HepG2 (cell line): ENCODE results near the gene MVK. TPM values are rescaled to one million over a fixed set of nuclear protein-coding genes. Genes with fewer than 3 reads are reported as not detected.

ENCODE experiments used
- AGO2 ChIP-seq: fragments of 200-400 bp; formaldehyde crosslinking; optimal IDR thresholded peaks from 2 replicates; pipeline ENCODE3; 2017; ENCODE audit warnings: mild to moderate bottlenecking, low read depth, low read length, moderate library complexity
- AKNA ChIP-seq: sonication (generic); formaldehyde crosslinking; IDR thresholded peaks from 2 replicates; pipeline ENCODE4 v1.4.0; 2020; ENCODE audit warnings: missing genetic modification reagents, borderline replicate concordance
- CSRNP1 ChIP-seq: sonication (generic); formaldehyde crosslinking; IDR thresholded peaks from 2 replicates; pipeline ENCODE4 v1.8.1; 2023; ENCODE audit warnings: mild to moderate bottlenecking, missing genetic modification reagents
- KLF11 ChIP-seq: IDR thresholded peaks from 2 replicates; pipeline ENCODE4 v1.6.1; 2016; ENCODE audit warnings: missing compliant biosample characterization
- MIER3 ChIP-seq: IDR thresholded peaks from 2 replicates; pipeline ENCODE4 v1.6.1; 2016; ENCODE audit warnings: missing compliant biosample characterization, borderline replicate concordance
- NFIB ChIP-seq: sonication (generic); formaldehyde crosslinking; IDR thresholded peaks from 2 replicates; pipeline ENCODE4 v1.9.0; 2021; ENCODE audit warnings: missing genetic modification reagents, mild to moderate bottlenecking, borderline replicate concordance
- RAD21 ChIP-seq: fragments of 450-650 bp; formaldehyde crosslinking; IDR thresholded peaks from 2 replicates; pipeline ENCODE4 v1.5.0; 2020; ENCODE audit warnings: mild to moderate bottlenecking
- THRA ChIP-seq: sonication (generic); formaldehyde crosslinking; IDR thresholded peaks from 2 replicates; pipeline ENCODE4 v1.4.0; 2020; ENCODE audit warnings: missing genetic modification reagents, borderline replicate concordance
- ZBTB38 ChIP-seq: sonication (generic); formaldehyde crosslinking; IDR thresholded peaks from 2 replicates; pipeline ENCODE4 v1.5.1; 2020; ENCODE audit warnings: mild to moderate bottlenecking, missing genetic modification reagents
- ZNF468 ChIP-seq: sonication (generic); formaldehyde crosslinking; IDR thresholded peaks from 2 replicates; pipeline ENCODE4 v1.8.0; 2022; ENCODE audit warnings: mild to moderate bottlenecking, moderate library complexity, missing genetic modification reagents
- ZNF574 ChIP-seq: sonication (generic); formaldehyde crosslinking; IDR thresholded peaks from 2 replicates; pipeline ENCODE4 v1.4.0; 2020; ENCODE audit warnings: missing genetic modification reagents
- ZNF598 ChIP-seq: sonication (generic); formaldehyde crosslinking; IDR thresholded peaks from 2 replicates; pipeline ENCODE4 v1.5.1; 2020; ENCODE audit warnings: mild to moderate bottlenecking, missing genetic modification reagents, borderline replicate concordance
- ZSCAN22 ChIP-seq: sonication (generic); formaldehyde crosslinking; IDR thresholded peaks from 2 replicates; pipeline ENCODE4 v1.4.0; 2020; ENCODE audit warnings: mild to moderate bottlenecking, missing genetic modification reagents
- ZXDC ChIP-seq: sonication (generic); formaldehyde crosslinking; IDR thresholded peaks from 2 replicates; pipeline ENCODE4 v1.5.0; 2020; ENCODE audit warnings: mild to moderate bottlenecking, missing genetic modification reagents
- polyA plus RNA-seq, 8 experiments: library from polyadenylated mRNA; depleted of rRNA in 3 of 8; stranded (reverse) in 7 of 8; unstranded in 1 of 8; fragments of >200 nt; fragmentation: Illumina TruSeq in 4 of 8; extraction: Trizol in 4 of 8; gene quantifications; 2 replicates each; pipeline versions ENCODE4 v1.2.1 to v1.2.3, GENCODE V29; 2011 to 2016; ENCODE audit warnings: low read depth in 4 of 8, missing spikeins in 1 of 8, mixed read lengths in 1 of 8; ENCODE audit not compliant: insufficient read depth in 1 of 8
- total RNA-seq, 5 experiments: library from RNA; depleted of rRNA; stranded (reverse); fragments of >200 nt; fragmentation: Illumina TruSeq; extraction: Trizol; gene quantifications; 2 replicates each; pipeline ENCODE4 v1.2.3, GENCODE V29; 2016; ENCODE audit warnings: low read depth in 1 of 5

The MVK gene
- total and polyA plus RNA-seq, 2 of the 13 experiments (the other 11 are each of a cell fraction or from before 2014, with no cell fraction given), result 11.6 to 66.9 TPM

GRCh38 chr12:109597795-109598427 lies 24.3 kb downstream of the MVK start (continued):
- TF ChIP-seq ZXDC (CRISPR knock-in tag), result no peak
- peak; percentile 71; the same call in 1 of the 2 replicates for TF ChIP-seq ZNF468
- TF ChIP-seq RAD21 (CRISPR knock-in tag), result peak; percentile 97
- no peak for TF ChIP-seq ZBTB38 (CRISPR knock-in tag)
- TF ChIP-seq THRA (CRISPR knock-in tag), result peak; percentile 41; the same call in 1 of the 2 replicates
- TF ChIP-seq KLF11, result peak; percentile 49; the same call in 1 of the 2 replicates
- TF ChIP-seq NFIB (CRISPR knock-in tag), result no peak
- no peak for TF ChIP-seq ZSCAN22 (CRISPR knock-in tag)
- peak; percentile 90; the same call in 1 of the 2 replicates for TF ChIP-seq MIER3
- 0 out of 2 replicates have a peak, but pooled peaks have one; percentile 60 for TF ChIP-seq CSRNP1 (CRISPR knock-in tag)
- no peak for TF ChIP-seq AGO2
- peak; percentile 46; the same call in 1 of the 2 replicates for TF ChIP-seq ZNF574 (CRISPR knock-in tag)
- peak; percentile 19; the same call in 1 of the 2 replicates for TF ChIP-seq ZNF598 (CRISPR knock-in tag)
- TF ChIP-seq AKNA, result no peak
